Measurements from ENCODE around the gene MRPS24. TPM values are rescaled to one million over a fixed set of nuclear protein-coding genes. Genes with fewer than 3 reads are reported as not detected.

MRPS24 gene
- total and polyA plus RNA-seq, 10 of the 15 experiments (the other 5 are each of a cell fraction or from before 2014, with no cell fraction given) = 27.6 to 164 (median 106) TPM

DNA sequence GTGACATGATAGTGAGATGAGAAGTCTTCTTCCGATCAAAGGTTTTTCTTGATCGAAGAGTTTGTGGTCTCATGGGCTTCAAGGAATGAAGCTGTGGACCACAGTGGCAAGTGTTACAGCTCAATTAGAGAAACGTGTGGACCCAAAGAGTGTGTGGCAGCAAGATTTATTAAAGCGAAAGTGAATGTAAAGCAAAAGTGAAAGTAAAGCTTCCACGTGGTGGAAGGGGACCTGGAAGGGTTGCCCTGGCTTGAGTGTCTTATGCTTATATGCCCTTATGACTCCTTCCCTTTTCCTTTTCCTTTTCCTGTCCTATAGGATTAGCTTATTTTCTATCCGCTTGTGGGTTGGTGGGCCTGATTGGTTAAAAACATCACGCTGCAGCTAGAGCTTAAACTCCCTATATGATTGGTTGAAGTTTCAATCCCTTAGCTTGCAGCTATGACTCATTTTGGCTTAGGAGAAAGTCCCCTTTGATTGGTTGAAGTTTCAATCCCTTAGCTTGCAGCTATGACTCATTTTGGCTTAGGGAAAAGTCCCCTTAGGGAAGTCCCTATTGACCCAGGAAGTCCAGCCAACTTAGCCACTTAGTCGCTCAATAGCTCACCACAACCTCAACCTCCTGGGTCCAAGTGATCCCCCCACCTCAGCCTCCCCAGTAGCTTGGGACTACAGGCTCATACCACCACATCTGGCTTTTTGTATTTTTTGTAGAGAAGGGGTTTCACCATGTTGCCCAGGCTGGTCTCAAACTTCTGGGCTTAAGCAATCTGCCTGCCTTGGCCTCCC lies 34.7 kb downstream of the MRPS24 start (continued):
- TF ChIP-seq CTCF (IDR thresholded peaks at IDR 0.05 in 2 of 3, conservative IDR thresholded peaks at IDR 0.05 in 1 of 3; ENCODE audit: control insufficient read depth in 2 of 3, extremely low read depth in 1 of 3, insufficient read depth in 1 of 3, low read depth in 3 of 3, low read length in 3 of 3) = no peak
- TF ChIP-seq HDAC6 (IDR thresholded peaks at IDR 0.05; ENCODE audit: unreplicated experiment) = no peak
- 0 out of 2 replicates have a peak, but pooled peaks have one; percentile 20 for TF ChIP-seq MEF2A (IDR thresholded peaks at IDR 0.05; ENCODE audit: insufficient read depth, low read depth, low read length)
- TF ChIP-seq MLLT1 (IDR thresholded peaks at IDR 0.05) = peak; percentile 50
- TF ChIP-seq EP300 (IDR thresholded peaks at IDR 0.05; ENCODE audit: borderline replicate concordance in 1 of 2, control insufficient read depth in 1 of 2, low read depth in 2 of 2, low read length in 2 of 2) = peak in 1 of 2 experiments; percentile 6; a peak in 1 of 4 replicates
- no peak for TF ChIP-seq RFX5 (IDR thresholded peaks at IDR 0.05; ENCODE audit: low read depth, low read length)
- TF ChIP-seq TCF12 (IDR thresholded peaks at IDR 0.05; ENCODE audit: low read depth, low read length) = peak; percentile 46; the same call in 1 of the 2 replicates
- no peak for TF ChIP-seq ZNF207 (IDR thresholded peaks at IDR 0.05; ENCODE audit: borderline replicate concordance)
- TF ChIP-seq POLR2AphosphoS5 (IDR thresholded peaks at IDR 0.05; ENCODE audit: low read length) = peak; percentile 44; the same call in 1 of the 2 replicates
- no peak for TF ChIP-seq EGR1 (IDR thresholded peaks at IDR 0.05; ENCODE audit: borderline replicate concordance in 1 of 2, low read depth in 2 of 2, low read length in 2 of 2)
- TF ChIP-seq YY1 (IDR thresholded peaks at IDR 0.05; ENCODE audit: low read depth, low read length) = no peak
- TF ChIP-seq ZNF592 (IDR thresholded peaks at IDR 0.05) = no peak
- no peak for TF ChIP-seq TCF3 (IDR thresholded peaks at IDR 0.05; ENCODE audit: borderline replicate concordance, insufficient read depth, low read depth, low read length)
- TF ChIP-seq RBBP5 (conservative IDR thresholded peaks at IDR 0.05) = no peak
- no peak for TF ChIP-seq LARP7 (IDR thresholded peaks at IDR 0.05)
- TF ChIP-seq MTA2 (IDR thresholded peaks at IDR 0.05; ENCODE audit: low read depth) = peak; percentile 61
- TF ChIP-seq ZNF24 (IDR thresholded peaks at IDR 0.05) = peak; percentile 34; the same call in 1 of the 2 replicates
- TF ChIP-seq ZZZ3 (IDR thresholded peaks at IDR 0.05; ENCODE audit: control insufficient read depth, insufficient read length, low read depth) = no peak
- TF ChIP-seq SREBF2 (IDR thresholded peaks at IDR 0.05; ENCODE audit: low read length) = no peak
- no peak for TF ChIP-seq EZH2 (IDR thresholded peaks at IDR 0.05; ENCODE audit: borderline replicate concordance, control insufficient read depth, low read depth, low read length)
- TF ChIP-seq ASH2L (IDR thresholded peaks at IDR 0.05; ENCODE audit: borderline replicate concordance, low read depth) = 0 out of 2 replicates have a peak, but pooled peaks have one; percentile 59
- peak; percentile 68 to 79 for TF ChIP-seq IKZF2 (IDR thresholded peaks at IDR 0.05)
- peak; percentile 98 for TF ChIP-seq ZNF217 (IDR thresholded peaks at IDR 0.05)

Data from GM12878 (cell line).